SJSA1 (cell line): ENCODE measurements around the gene RAMP1. TPM values are rescaled to one million over a fixed set of nuclear protein-coding genes. Genes with fewer than 3 reads are reported as not detected.

Source experiments
- DNase-seq, 2 experiments: peaks; one replicate each; pipeline ENCODE4 v3.0.0-alpha.2; 2015 to 2020; ENCODE audit warnings: low spot score in 2 of 2, low read depth in 1 of 2
- H3K27ac ChIP-seq: fragments of 250-450 bp; sonication (Bioruptor Pico); 2 replicates; pipeline ENCODE4 v1.5.1; 2020; ENCODE audit warnings: mild to moderate bottlenecking, moderate library complexity
- H3K27me3 ChIP-seq: fragments of 250-450 bp; sonication (Bioruptor Pico); replicated peaks from 2 replicates; pipeline ENCODE4 v1.5.1; 2020; ENCODE audit warnings: mild to moderate bottlenecking, moderate library complexity
- H3K36me3 ChIP-seq: fragments of 250-450 bp; sonication (Bioruptor Pico); 2 replicates; pipeline ENCODE4 v1.5.1; 2020; ENCODE audit warnings: mild to moderate bottlenecking
- H3K4me1 ChIP-seq: fragments of 250-450 bp; sonication (Bioruptor Pico); replicated peaks from 2 replicates; pipeline ENCODE4 v1.6.1; 2021; ENCODE audit warnings: mild to moderate bottlenecking
- H3K4me3 ChIP-seq: fragments of 250-450 bp; sonication (Bioruptor Pico); 2 replicates; pipeline ENCODE4 v1.5.1; 2020; ENCODE audit warnings: mild to moderate bottlenecking
- H3K9me3 ChIP-seq: fragments of 250-450 bp; sonication (Bioruptor Pico); replicated peaks from 2 replicates; pipeline ENCODE4 v1.5.1; 2020; ENCODE audit warnings: mild to moderate bottlenecking
- total RNA-seq: library from RNA; depleted of rRNA; stranded (reverse); fragments of >200 nt; shearing (Covaris generic); gene quantifications from 2 replicates; pipeline ENCODE4 v1.2.3, GENCODE V29; 2014

Gene RAMP1
- total RNA-seq, 1 experiment from 2014 or later = 1.7 TPM

- no peak overlapping the region for H3K27ac ChIP-seq
- DNase-seq = no peak
- no peaks in the 10 kb centered on the region for H3K36me3 ChIP-seq
- peaks cover 13% of the 10 kb centered on the region for H3K4me1 ChIP-seq
- no peaks in the 10 kb centered on the region for H3K9me3 ChIP-seq
- H3K27me3 ChIP-seq = no peaks in the 10 kb centered on the region
- no peak overlapping the region for H3K4me3 ChIP-seq
Observed at GRCh38 chr2:237886685-237887481, 27.5 kb downstream of the RAMP1 start.

- Histone ChIP-seq H3K27me3 (no peaks in the 10 kb centered on the region), H3K36me3 (no peaks in the 10 kb centered on the region), H3K27ac (no peak overlapping the region), H3K4me1 (peaks cover 13% of the 10 kb centered on the region), H3K9me3 (no peaks in the 10 kb centered on the region), H3K4me3 (no peak overlapping the region)
- DNase-seq = peak in 1 of 2 experiments; percentile 33
Observed at GRCh38 chr2:237888389-237888788, 29.0 kb downstream of the RAMP1 start.

GRCh38 chr2:237889016-237889415 lies 29.6 kb downstream of the RAMP1 start:
- DNase-seq = no peak
- Histone ChIP-seq H3K27me3 (no peaks in the 10 kb centered on the region), H3K4me3 (no peak overlapping the region), H3K27ac (no peak overlapping the region), H3K36me3 (no peaks in the 10 kb centered on the region), H3K4me1 (peaks cover 13% of the 10 kb centered on the region), H3K9me3 (no peaks in the 10 kb centered on the region)

GRCh38 chr2:237889811-237890210 lies 30.4 kb downstream of the RAMP1 start:
- DNase-seq = no peak
- Histone ChIP-seq H3K27ac (no peak overlapping the region), H3K36me3 (no peaks in the 10 kb centered on the region), H3K4me1 (peaks cover 13% of the 10 kb centered on the region), H3K9me3 (no peaks in the 10 kb centered on the region), H3K27me3 (no peaks in the 10 kb centered on the region), H3K4me3 (no peak overlapping the region)

- no peak overlapping the region for H3K27ac ChIP-seq
- H3K9me3 ChIP-seq = no peaks in the 10 kb centered on the region
- no peak for DNase-seq
- peaks cover 26% of the 10 kb centered on the region for H3K4me1 ChIP-seq
- no peaks in the 10 kb centered on the region for H3K27me3 ChIP-seq
- H3K36me3 ChIP-seq = no peaks in the 10 kb centered on the region
- H3K4me3 ChIP-seq = no peak overlapping the region
Observed at GRCh38 chr2:237892478-237892877, 33.1 kb downstream of the RAMP1 start.

GRCh38 chr2:237892984-237893595 lies 33.7 kb downstream of the RAMP1 start:
- Histone ChIP-seq H3K4me3 (no peak overlapping the region), H3K9me3 (no peaks in the 10 kb centered on the region), H3K4me1 (peaks cover 25% of the 10 kb centered on the region), H3K36me3 (no peaks in the 10 kb centered on the region), H3K27ac (no peak overlapping the region), H3K27me3 (no peaks in the 10 kb centered on the region)
- no peak for DNase-seq

- Histone ChIP-seq H3K27me3 (no peaks in the 10 kb centered on the region), H3K4me3 (no peak overlapping the region), H3K27ac (no peak overlapping the region), H3K36me3 (no peaks in the 10 kb centered on the region), H3K4me1 (peaks cover 27% of the 10 kb centered on the region), H3K9me3 (no peaks in the 10 kb centered on the region)
- no peak for DNase-seq
Observed at GRCh38 chr2:237894396-237894979, 35.1 kb downstream of the RAMP1 start.

- Histone ChIP-seq H3K36me3 (no peaks in the 10 kb centered on the region), H3K27ac (no peak overlapping the region), H3K4me3 (no peak overlapping the region), H3K4me1 (peaks cover 27% of the 10 kb centered on the region), H3K9me3 (no peaks in the 10 kb centered on the region), H3K27me3 (no peaks in the 10 kb centered on the region)
- DNase-seq = no peak
Observed at GRCh38 chr2:237894986-237895543, 35.6 kb downstream of the RAMP1 start.

GRCh38 chr2:237895544-237896506 lies 36.4 kb downstream of the RAMP1 start:
- Histone ChIP-seq H3K4me3 (no peak overlapping the region), H3K27me3 (no peaks in the 10 kb centered on the region), H3K36me3 (no peaks in the 10 kb centered on the region), H3K4me1 (peaks cover 22% of the 10 kb centered on the region), H3K9me3 (no peaks in the 10 kb centered on the region), H3K27ac (no peak overlapping the region)
- DNase-seq = no peak

- no peaks in the 10 kb centered on the region for H3K27me3 ChIP-seq
- H3K36me3 ChIP-seq = no peaks in the 10 kb centered on the region
- DNase-seq = no peak
- peaks cover 22% of the 10 kb centered on the region for H3K4me1 ChIP-seq
- no peaks in the 10 kb centered on the region for H3K9me3 ChIP-seq
- no peak overlapping the region for H3K27ac ChIP-seq
- H3K4me3 ChIP-seq = no peak overlapping the region
Observed at GRCh38 chr2:237896507-237896892, 37.1 kb downstream of the RAMP1 start.

- Histone ChIP-seq H3K9me3 (no peaks in the 10 kb centered on the region), H3K4me1 (peaks cover 22% of the 10 kb centered on the region), H3K4me3 (no peak overlapping the region), H3K27ac (no peak overlapping the region), H3K36me3 (no peaks in the 10 kb centered on the region), H3K27me3 (no peaks in the 10 kb centered on the region)
- no peak for DNase-seq
Observed at GRCh38 chr2:237896956-237897355, 37.5 kb downstream of the RAMP1 start.

- Histone ChIP-seq H3K9me3 (no peaks in the 10 kb centered on the region), H3K27ac (no peak overlapping the region), H3K4me1 (peaks cover 22% of the 10 kb centered on the region), H3K4me3 (no peak overlapping the region), H3K36me3 (no peaks in the 10 kb centered on the region), H3K27me3 (no peaks in the 10 kb centered on the region)
- DNase-seq = no peak
Observed at GRCh38 chr2:237898057-237898414, 38.6 kb downstream of the RAMP1 start.
